PC-9 (cell line): ENCODE measurements around the gene ARMC6.

Source experiments
- EZH2 ChIP-seq: fragments of 200-600 bp; sonication (generic); IDR thresholded peaks from 2 replicates; pipeline ENCODE4 v1.8.0; 2017; ENCODE audit warnings: antibody characterized with exemption, low read depth
- TF ChIP-seq, protein P1 (sequence below): fragments of 200-600 bp; sonication (generic); conservative IDR thresholded peaks from 2 replicates; pipeline ENCODE4 v1.6.1; 2017; ENCODE audit warnings: mixed run types, antibody characterized with exemption, mild to moderate bottlenecking, moderate library complexity

DNA sequence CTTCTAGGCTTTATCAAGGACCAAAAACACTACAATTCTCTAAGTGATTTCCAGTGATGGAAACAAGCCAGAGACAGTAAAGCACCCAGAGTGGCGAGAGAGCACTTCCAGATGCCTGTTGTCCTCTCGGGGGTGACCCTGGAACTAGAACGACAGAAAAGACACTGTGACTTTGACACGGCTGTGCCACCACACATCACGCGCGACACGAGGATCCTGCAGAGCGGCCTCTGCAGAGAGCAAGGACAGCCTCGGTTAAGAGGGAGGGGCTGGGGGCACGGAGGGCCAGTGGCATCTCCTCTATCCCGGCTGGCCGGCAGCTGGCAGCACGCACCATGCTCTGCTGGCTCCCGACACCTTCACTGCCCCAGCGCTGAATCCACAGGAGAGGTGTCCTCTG lies 42.4 kb upstream of the ARMC6 start:
- no peak for TF ChIP-seq EZH2
- TF ChIP-seq, protein P1, sequence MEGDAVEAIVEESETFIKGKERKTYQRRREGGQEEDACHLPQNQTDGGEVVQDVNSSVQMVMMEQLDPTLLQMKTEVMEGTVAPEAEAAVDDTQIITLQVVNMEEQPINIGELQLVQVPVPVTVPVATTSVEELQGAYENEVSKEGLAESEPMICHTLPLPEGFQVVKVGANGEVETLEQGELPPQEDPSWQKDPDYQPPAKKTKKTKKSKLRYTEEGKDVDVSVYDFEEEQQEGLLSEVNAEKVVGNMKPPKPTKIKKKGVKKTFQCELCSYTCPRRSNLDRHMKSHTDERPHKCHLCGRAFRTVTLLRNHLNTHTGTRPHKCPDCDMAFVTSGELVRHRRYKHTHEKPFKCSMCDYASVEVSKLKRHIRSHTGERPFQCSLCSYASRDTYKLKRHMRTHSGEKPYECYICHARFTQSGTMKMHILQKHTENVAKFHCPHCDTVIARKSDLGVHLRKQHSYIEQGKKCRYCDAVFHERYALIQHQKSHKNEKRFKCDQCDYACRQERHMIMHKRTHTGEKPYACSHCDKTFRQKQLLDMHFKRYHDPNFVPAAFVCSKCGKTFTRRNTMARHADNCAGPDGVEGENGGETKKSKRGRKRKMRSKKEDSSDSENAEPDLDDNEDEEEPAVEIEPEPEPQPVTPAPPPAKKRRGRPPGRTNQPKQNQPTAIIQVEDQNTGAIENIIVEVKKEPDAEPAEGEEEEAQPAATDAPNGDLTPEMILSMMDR, result no peak
